GM23338 (cell line): Measurements from ENCODE around the gene SLC12A7. TPM values are rescaled to one million over a fixed set of nuclear protein-coding genes. Genes with fewer than 3 reads are reported as not detected.
A peak's percentile ranks its signal among the peaks of the same experiment; 100 is the strongest.

ENCODE experiments used
- ATAC-seq: fragments of 200-7000 bp; cut with Tn5 transposase; 3 replicates; pipeline ENCODE4 v1.9.1; 2020
- DNase-seq: peaks from one replicate; pipeline ENCODE4 v3.0.0-alpha.2; 2015; ENCODE audit warnings: low spot score
- H2AFZ ChIP-seq: fragments of 200-600 bp; sonication (generic); 2 replicates; pipeline ENCODE4 v1.8.0; 2016; ENCODE audit warnings: antibody characterized with exemption, mild to moderate bottlenecking, moderate library complexity
- H3F3A ChIP-seq: fragments of 200-600 bp; sonication (generic); replicated peaks from 2 replicates; pipeline ENCODE4 v1.8.0; 2017; ENCODE audit warnings: antibody characterized with exemption, mixed run types, low read depth
- H3K27ac ChIP-seq: fragments of 200-600 bp; sonication (generic); 2 replicates; pipeline ENCODE4 v1.6.1; 2016; ENCODE audit warnings: low read depth
- H3K27me3 ChIP-seq: fragments of 200-600 bp; sonication (generic); 2 replicates; pipeline ENCODE4 v1.8.0; 2016; ENCODE audit warnings: mild to moderate bottlenecking, mixed run types, moderate library complexity; ENCODE audit not compliant: insufficient read depth
- H3K36me3 ChIP-seq: fragments of 200-600 bp; sonication (generic); 2 replicates; pipeline ENCODE4 v1.8.0; 2016; ENCODE audit warnings: mild to moderate bottlenecking; ENCODE audit not compliant: insufficient read depth
- H3K4me1 ChIP-seq: fragments of 200-600 bp; sonication (generic); 2 replicates; pipeline ENCODE4 v1.8.0; 2016; ENCODE audit warnings: mild to moderate bottlenecking, moderate library complexity; ENCODE audit not compliant: insufficient read depth
- H3K4me2 ChIP-seq: fragments of 200-600 bp; sonication (generic); 2 replicates; pipeline ENCODE4 v1.7.1; 2017; ENCODE audit warnings: mixed run types
- H3K4me3 ChIP-seq: fragments of 200-600 bp; sonication (generic); 2 replicates; pipeline ENCODE4 v1.6.1; 2016; ENCODE audit warnings: mixed run types
- H3K79me2 ChIP-seq: fragments of 200-600 bp; sonication (generic); replicated peaks from 2 replicates; pipeline ENCODE4 v1.8.0; 2017; ENCODE audit warnings: mild to moderate bottlenecking; ENCODE audit not compliant: insufficient read depth
- H3K9me2 ChIP-seq: fragments of 200-600 bp; sonication (generic); 2 replicates; pipeline ENCODE4 v1.8.0; 2017; ENCODE audit not compliant: insufficient read depth
- H4K20me1 ChIP-seq: fragments of 200-600 bp; sonication (generic); replicated peaks from 2 replicates; pipeline ENCODE4 v1.8.0; 2017; ENCODE audit warnings: mild to moderate bottlenecking; ENCODE audit not compliant: insufficient read depth
- H3K27ac Mint-ChIP-seq: 2 replicates; pipeline ENCODE4 v1.8.0; 2020; ENCODE audit warnings: inconsistent platforms, mild to moderate bottlenecking, moderate library complexity, mixed read lengths
- H3K27me3 Mint-ChIP-seq: 3 replicates; pipeline ENCODE4 v1.8.0; 2022; ENCODE audit warnings: low read depth, mild to moderate bottlenecking, moderate library complexity, mixed read lengths, inconsistent platforms; ENCODE audit not compliant: insufficient read depth, poor library complexity
- H3K36me3 Mint-ChIP-seq: 3 replicates; pipeline ENCODE4 v1.8.0; 2021; ENCODE audit warnings: low read depth, mild to moderate bottlenecking, inconsistent platforms, moderate library complexity, mixed read lengths
- H3K4me1 Mint-ChIP-seq: 3 replicates; pipeline ENCODE4 v1.8.0; 2020; ENCODE audit warnings: mild to moderate bottlenecking, inconsistent platforms, mixed read lengths
- H3K4me3 Mint-ChIP-seq: 3 replicates; pipeline ENCODE4 v1.8.0; 2021; ENCODE audit warnings: moderate library complexity, mild to moderate bottlenecking, inconsistent platforms, mixed read lengths
- H3K9me3 Mint-ChIP-seq: 3 replicates; pipeline ENCODE4 v1.8.0; 2020; ENCODE audit warnings: moderate library complexity, mild to moderate bottlenecking, inconsistent platforms, mixed read lengths
- EZH2phosphoT487 ChIP-seq: fragments of 200-600 bp; sonication (generic); IDR thresholded peaks from one replicate; pipeline ENCODE4 v1.8.1; 2018; ENCODE audit warnings: antibody characterized with exemption; ENCODE audit not compliant: unreplicated experiment
- NANOG ChIP-seq: IDR thresholded peaks from 2 replicates; pipeline ENCODE4 v1.6.1; 2016; ENCODE audit warnings: antibody characterized with exemption, borderline replicate concordance
- POLR2AphosphoS5 ChIP-seq: IDR thresholded peaks from 2 replicates; pipeline ENCODE4 v1.6.1; 2016; ENCODE audit warnings: antibody characterized with exemption, low read depth
- STAT1 ChIP-seq: IDR thresholded peaks from one replicate; pipeline ENCODE4 v1.6.1; 2016; ENCODE audit warnings: antibody characterized with exemption; ENCODE audit not compliant: unreplicated experiment
- ZNF114 ChIP-seq: fragments of 250-450 bp; sonication (Bioruptor Pico); IDR thresholded peaks from 2 replicates; pipeline ENCODE4 v1.5.0; 2020; ENCODE audit warnings: mild to moderate bottlenecking, moderate library complexity
- ZNF331 ChIP-seq: fragments of 250-450 bp; sonication (Bioruptor Pico); IDR thresholded peaks from 2 replicates; pipeline ENCODE4 v1.5.0; 2020; ENCODE audit warnings: low read depth, mild to moderate bottlenecking, moderate library complexity
- polyA plus RNA-seq: library from polyadenylated mRNA; unstranded; fragments of >200 nt; fragmentation: Nextera tagmentation; extraction: Ambion mirVana; gene quantifications from 2 replicates; pipeline ENCODE4 v1.2.1, GENCODE V29; 2016
- total RNA-seq: library from RNA; depleted of rRNA; stranded (reverse); fragments of >200 nt; shearing (Covaris generic); gene quantifications from 2 replicates; pipeline ENCODE4 v1.2.3, GENCODE V29; 2014
- TF ChIP-seq, protein P1 (sequence below): IDR thresholded peaks from one replicate; pipeline ENCODE4 v1.6.1; 2018; ENCODE audit warnings: antibody characterized with exemption; ENCODE audit not compliant: unreplicated experiment
- TF ChIP-seq, protein P2 (sequence below): IDR thresholded peaks from 2 replicates; pipeline ENCODE4 v1.6.1; 2016; ENCODE audit warnings: antibody characterized with exemption
- TF ChIP-seq, protein P3 (sequence below), 2 experiments: fragments of 200-600 bp in 1 of 2; sonication (generic) in 1 of 2; conservative IDR thresholded peaks; 2 replicates each; pipeline versions ENCODE4 v1.5.1 to v1.6.1; 2016 to 2017; ENCODE audit warnings: antibody characterized with exemption in 2 of 2, low read depth in 2 of 2, mild to moderate bottlenecking in 2 of 2, moderate library complexity in 1 of 2
- TF ChIP-seq, protein P4 (sequence below): fragments of 250-450 bp; sonication (Bioruptor Pico); IDR thresholded peaks from 2 replicates; pipeline ENCODE4 v1.5.0; 2020; ENCODE audit warnings: mild to moderate bottlenecking, moderate library complexity

Gene SLC12A7
- total and polyA plus RNA-seq, 2 experiments from 2014 or later, result 7.4 to 32.2 TPM

DNA sequence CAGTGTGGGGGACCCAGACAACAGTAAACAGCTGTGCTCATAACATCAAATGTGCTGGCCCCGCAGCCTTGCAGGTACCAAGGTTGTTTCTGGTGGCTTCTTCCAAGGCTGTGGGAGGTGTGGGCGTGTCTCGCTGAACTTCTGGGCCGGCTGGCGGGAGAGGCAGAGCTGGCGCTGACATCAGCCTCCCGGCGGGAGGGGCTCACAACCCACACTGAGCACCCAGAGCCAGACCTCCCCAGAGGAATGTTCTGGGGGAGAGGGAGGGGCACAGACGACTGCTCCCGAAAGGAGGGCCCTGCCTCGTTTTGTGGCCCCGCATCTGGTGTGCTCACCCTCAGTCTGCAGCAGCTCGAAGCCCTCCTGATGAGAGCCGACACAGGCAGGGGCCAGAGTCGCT lies 6.9 kb upstream of the SLC12A7 start:
- Histone ChIP-seq H3K79me2 (no peaks in the 10 kb centered on the region), H3K4me1 (no peaks in the 10 kb centered on the region), H3K9me2 (no peaks in the 10 kb centered on the region), H3K4me3 (no peak overlapping the region), H4K20me1 (no peaks in the 10 kb centered on the region), H3K36me3 (no peaks in the 10 kb centered on the region), H3K27me3 (no peaks in the 10 kb centered on the region), H2AFZ (no peak overlapping the region), H3K4me2 (no peak overlapping the region), H3K27ac (no peak overlapping the region), H3F3A (0 out of 2 replicates have a peak, but pooled peaks cover 4% of the 10 kb centered on the region)
- Mint-ChIP-seq H3K9me3 (no peaks in the 10 kb centered on the region), H3K36me3 (no peaks in the 10 kb centered on the region), H3K4me3 (no peak overlapping the region), H3K27ac (no peak overlapping the region), H3K4me1 (peaks cover 11% of the 10 kb centered on the region), H3K27me3 (peaks cover 9% of the 10 kb centered on the region)
- TF ChIP-seq POLR2AphosphoS5, result no peak
- TF ChIP-seq NANOG, result no peak
- TF ChIP-seq, protein P1, sequence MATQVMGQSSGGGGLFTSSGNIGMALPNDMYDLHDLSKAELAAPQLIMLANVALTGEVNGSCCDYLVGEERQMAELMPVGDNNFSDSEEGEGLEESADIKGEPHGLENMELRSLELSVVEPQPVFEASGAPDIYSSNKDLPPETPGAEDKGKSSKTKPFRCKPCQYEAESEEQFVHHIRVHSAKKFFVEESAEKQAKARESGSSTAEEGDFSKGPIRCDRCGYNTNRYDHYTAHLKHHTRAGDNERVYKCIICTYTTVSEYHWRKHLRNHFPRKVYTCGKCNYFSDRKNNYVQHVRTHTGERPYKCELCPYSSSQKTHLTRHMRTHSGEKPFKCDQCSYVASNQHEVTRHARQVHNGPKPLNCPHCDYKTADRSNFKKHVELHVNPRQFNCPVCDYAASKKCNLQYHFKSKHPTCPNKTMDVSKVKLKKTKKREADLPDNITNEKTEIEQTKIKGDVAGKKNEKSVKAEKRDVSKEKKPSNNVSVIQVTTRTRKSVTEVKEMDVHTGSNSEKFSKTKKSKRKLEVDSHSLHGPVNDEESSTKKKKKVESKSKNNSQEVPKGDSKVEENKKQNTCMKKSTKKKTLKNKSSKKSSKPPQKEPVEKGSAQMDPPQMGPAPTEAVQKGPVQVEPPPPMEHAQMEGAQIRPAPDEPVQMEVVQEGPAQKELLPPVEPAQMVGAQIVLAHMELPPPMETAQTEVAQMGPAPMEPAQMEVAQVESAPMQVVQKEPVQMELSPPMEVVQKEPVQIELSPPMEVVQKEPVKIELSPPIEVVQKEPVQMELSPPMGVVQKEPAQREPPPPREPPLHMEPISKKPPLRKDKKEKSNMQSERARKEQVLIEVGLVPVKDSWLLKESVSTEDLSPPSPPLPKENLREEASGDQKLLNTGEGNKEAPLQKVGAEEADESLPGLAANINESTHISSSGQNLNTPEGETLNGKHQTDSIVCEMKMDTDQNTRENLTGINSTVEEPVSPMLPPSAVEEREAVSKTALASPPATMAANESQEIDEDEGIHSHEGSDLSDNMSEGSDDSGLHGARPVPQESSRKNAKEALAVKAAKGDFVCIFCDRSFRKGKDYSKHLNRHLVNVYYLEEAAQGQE, result no peak
- TF ChIP-seq STAT1, result no peak
- no peak for TF ChIP-seq ZNF114 (CRISPR knock-in tag)
- TF ChIP-seq, protein P2, sequence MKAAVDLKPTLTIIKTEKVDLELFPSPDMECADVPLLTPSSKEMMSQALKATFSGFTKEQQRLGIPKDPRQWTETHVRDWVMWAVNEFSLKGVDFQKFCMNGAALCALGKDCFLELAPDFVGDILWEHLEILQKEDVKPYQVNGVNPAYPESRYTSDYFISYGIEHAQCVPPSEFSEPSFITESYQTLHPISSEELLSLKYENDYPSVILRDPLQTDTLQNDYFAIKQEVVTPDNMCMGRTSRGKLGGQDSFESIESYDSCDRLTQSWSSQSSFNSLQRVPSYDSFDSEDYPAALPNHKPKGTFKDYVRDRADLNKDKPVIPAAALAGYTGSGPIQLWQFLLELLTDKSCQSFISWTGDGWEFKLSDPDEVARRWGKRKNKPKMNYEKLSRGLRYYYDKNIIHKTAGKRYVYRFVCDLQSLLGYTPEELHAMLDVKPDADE, result no peak
- no peak for TF ChIP-seq ZNF331
- TF ChIP-seq, protein P3, sequence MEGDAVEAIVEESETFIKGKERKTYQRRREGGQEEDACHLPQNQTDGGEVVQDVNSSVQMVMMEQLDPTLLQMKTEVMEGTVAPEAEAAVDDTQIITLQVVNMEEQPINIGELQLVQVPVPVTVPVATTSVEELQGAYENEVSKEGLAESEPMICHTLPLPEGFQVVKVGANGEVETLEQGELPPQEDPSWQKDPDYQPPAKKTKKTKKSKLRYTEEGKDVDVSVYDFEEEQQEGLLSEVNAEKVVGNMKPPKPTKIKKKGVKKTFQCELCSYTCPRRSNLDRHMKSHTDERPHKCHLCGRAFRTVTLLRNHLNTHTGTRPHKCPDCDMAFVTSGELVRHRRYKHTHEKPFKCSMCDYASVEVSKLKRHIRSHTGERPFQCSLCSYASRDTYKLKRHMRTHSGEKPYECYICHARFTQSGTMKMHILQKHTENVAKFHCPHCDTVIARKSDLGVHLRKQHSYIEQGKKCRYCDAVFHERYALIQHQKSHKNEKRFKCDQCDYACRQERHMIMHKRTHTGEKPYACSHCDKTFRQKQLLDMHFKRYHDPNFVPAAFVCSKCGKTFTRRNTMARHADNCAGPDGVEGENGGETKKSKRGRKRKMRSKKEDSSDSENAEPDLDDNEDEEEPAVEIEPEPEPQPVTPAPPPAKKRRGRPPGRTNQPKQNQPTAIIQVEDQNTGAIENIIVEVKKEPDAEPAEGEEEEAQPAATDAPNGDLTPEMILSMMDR (conservative IDR thresholded peaks at IDR 0.05; ENCODE audit: low read depth in 2 of 2), result no peak
- ATAC-seq (peak; percentile 70), DNase-seq (no peak)

DNA sequence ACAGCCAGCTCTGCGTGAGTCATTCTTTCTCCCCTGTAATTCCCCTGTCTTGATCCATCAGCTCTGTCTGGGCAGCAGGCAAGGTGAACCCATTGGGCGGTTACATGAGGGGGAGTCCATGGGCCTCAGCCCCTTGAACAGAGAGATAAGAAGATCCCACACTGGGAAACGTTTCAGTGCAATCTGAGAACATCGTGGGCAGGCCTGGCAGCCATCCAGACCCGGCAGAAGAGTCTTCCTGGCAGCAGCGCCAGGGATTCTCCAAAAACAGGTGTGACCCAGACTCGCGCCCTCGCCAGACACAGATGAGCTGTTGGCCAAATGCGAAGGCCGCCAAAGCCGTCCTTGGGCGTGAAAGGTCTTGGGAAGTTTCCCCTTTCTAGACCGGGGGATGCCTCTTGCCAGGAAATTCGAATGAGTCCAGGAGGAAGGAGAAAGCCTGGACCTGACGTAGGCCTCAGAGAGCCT lies 6.4 kb upstream of the SLC12A7 start:
- Histone ChIP-seq H3K9me2 (no peaks in the 10 kb centered on the region), H2AFZ (no peak overlapping the region), H3K79me2 (no peaks in the 10 kb centered on the region), H3K27ac (no peak overlapping the region), H4K20me1 (no peaks in the 10 kb centered on the region), H3F3A (0 out of 2 replicates have a peak, but pooled peaks cover 4% of the 10 kb centered on the region), H3K4me1 (no peaks in the 10 kb centered on the region), H3K27me3 (no peaks in the 10 kb centered on the region), H3K4me3 (no peak overlapping the region), H3K36me3 (no peaks in the 10 kb centered on the region), H3K4me2 (no peak overlapping the region)
- Mint-ChIP-seq H3K27ac (no peak overlapping the region), H3K27me3 (peaks cover 9% of the 10 kb centered on the region), H3K4me1 (peaks cover 11% of the 10 kb centered on the region), H3K36me3 (no peaks in the 10 kb centered on the region), H3K9me3 (no peaks in the 10 kb centered on the region), H3K4me3 (no peak overlapping the region)
- DNase-seq (no peak), ATAC-seq (no peak)
- TF ChIP-seq ZNF114 (CRISPR knock-in tag), result no peak
- TF ChIP-seq ZNF331, result no peak
- no peak for TF ChIP-seq EZH2phosphoT487
- TF ChIP-seq, protein P4, sequence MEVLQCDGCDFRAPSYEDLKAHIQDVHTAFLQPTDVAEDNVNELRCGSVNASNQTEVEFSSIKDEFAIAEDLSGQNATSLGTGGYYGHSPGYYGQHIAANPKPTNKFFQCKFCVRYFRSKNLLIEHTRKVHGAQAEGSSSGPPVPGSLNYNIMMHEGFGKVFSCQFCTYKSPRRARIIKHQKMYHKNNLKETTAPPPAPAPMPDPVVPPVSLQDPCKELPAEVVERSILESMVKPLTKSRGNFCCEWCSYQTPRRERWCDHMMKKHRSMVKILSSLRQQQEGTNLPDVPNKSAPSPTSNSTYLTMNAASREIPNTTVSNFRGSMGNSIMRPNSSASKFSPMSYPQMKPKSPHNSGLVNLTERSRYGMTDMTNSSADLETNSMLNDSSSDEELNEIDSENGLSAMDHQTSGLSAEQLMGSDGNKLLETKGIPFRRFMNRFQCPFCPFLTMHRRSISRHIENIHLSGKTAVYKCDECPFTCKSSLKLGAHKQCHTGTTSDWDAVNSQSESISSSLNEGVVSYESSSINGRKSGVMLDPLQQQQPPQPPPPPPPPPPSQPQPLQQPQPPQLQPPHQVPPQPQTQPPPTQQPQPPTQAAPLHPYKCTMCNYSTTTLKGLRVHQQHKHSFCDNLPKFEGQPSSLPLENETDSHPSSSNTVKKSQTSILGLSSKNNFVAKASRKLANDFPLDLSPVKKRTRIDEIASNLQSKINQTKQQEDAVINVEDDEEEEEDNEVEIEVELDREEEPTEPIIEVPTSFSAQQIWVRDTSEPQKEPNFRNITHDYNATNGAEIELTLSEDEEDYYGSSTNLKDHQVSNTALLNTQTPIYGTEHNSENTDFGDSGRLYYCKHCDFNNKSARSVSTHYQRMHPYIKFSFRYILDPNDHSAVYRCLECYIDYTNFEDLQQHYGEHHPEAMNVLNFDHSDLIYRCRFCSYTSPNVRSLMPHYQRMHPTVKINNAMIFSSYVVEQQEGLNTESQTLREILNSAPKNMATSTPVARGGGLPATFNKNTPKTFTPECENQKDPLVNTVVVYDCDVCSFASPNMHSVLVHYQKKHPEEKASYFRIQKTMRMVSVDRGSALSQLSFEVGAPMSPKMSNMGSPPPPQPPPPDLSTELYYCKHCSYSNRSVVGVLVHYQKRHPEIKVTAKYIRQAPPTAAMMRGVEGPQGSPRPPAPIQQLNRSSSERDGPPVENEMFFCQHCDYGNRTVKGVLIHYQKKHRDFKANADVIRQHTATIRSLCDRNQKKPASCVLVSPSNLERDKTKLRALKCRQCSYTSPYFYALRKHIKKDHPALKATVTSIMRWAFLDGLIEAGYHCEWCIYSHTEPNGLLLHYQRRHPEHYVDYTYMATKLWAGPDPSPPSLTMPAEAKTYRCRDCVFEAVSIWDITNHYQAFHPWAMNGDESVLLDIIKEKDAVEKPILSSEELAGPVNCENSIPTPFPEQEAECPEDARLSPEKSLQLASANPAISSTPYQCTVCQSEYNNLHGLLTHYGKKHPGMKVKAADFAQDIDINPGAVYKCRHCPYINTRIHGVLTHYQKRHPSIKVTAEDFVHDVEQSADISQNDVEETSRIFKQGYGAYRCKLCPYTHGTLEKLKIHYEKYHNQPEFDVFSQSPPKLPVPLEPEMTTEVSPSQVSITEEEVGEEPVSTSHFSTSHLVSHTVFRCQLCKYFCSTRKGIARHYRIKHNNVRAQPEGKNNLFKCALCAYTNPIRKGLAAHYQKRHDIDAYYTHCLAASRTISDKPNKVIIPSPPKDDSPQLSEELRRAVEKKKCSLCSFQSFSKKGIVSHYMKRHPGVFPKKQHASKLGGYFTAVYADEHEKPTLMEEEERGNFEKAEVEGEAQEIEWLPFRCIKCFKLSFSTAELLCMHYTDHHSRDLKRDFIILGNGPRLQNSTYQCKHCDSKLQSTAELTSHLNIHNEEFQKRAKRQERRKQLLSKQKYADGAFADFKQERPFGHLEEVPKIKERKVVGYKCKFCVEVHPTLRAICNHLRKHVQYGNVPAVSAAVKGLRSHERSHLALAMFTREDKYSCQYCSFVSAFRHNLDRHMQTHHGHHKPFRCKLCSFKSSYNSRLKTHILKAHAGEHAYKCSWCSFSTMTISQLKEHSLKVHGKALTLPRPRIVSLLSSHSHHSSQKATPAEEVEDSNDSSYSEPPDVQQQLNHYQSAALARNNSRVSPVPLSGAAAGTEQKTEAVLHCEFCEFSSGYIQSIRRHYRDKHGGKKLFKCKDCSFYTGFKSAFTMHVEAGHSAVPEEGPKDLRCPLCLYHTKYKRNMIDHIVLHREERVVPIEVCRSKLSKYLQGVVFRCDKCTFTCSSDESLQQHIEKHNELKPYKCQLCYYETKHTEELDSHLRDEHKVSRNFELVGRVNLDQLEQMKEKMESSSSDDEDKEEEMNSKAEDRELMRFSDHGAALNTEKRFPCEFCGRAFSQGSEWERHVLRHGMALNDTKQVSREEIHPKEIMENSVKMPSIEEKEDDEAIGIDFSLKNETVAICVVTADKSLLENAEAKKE (CRISPR knock-in tag), result no peak
